H9 (cell line): ENCODE measurements around the gene ARMC9. TPM values are rescaled to one million over a fixed set of nuclear protein-coding genes. Genes with fewer than 3 reads are reported as not detected.

ENCODE experiments used
- DNase-seq: peaks from one replicate; pipeline ENCODE4 v3.0.0-alpha.2; 2017
- H2AFZ ChIP-seq: one replicate; pipeline ENCODE4 v1.6.1; 2013; ENCODE audit warnings: mild to moderate bottlenecking, low read length, control low read depth, moderate library complexity
- H2AK5ac ChIP-seq: 2 replicates; pipeline ENCODE4 v1.6.1; 2013; ENCODE audit warnings: low read length, control low read depth, mixed read lengths; ENCODE audit not compliant: insufficient read length
- H2BK120ac ChIP-seq: one replicate; pipeline ENCODE4 v1.6.1; 2013; ENCODE audit warnings: low read depth, mild to moderate bottlenecking, low read length, control low read depth, inconsistent platforms; ENCODE audit not compliant: poor library complexity, severe bottlenecking
- H2BK12ac ChIP-seq: 2 replicates; pipeline ENCODE4 v1.6.1; 2013; ENCODE audit warnings: low read length, control low read depth, mixed read lengths, low read depth; ENCODE audit not compliant: insufficient read length
- H2BK15ac ChIP-seq: 2 replicates; pipeline ENCODE4 v1.6.1; 2013; ENCODE audit warnings: low read depth, low read length, control low read depth
- H2BK20ac ChIP-seq: one replicate; pipeline ENCODE4 v1.6.1; 2013; ENCODE audit warnings: low read depth, mild to moderate bottlenecking, low read length, control low read depth, inconsistent platforms; ENCODE audit not compliant: poor library complexity, severe bottlenecking
- H2BK5ac ChIP-seq: 2 replicates; pipeline ENCODE4 v1.6.1; 2013; ENCODE audit warnings: low read length, control low read depth, mixed read lengths; ENCODE audit not compliant: insufficient read length
- H3K14ac ChIP-seq: 2 replicates; pipeline ENCODE4 v1.6.1; 2013; ENCODE audit warnings: low read length, control low read depth; ENCODE audit not compliant: insufficient read depth
- H3K18ac ChIP-seq: 2 replicates; pipeline ENCODE4 v1.6.1; 2013; ENCODE audit warnings: low read depth, mild to moderate bottlenecking, mixed read lengths, low read length, control low read depth; ENCODE audit not compliant: insufficient read length
- H3K23ac ChIP-seq: 2 replicates; pipeline ENCODE4 v1.6.1; 2013; ENCODE audit warnings: low read length, control low read depth, mixed read lengths, low read depth; ENCODE audit not compliant: insufficient read length
- H3K23me2 ChIP-seq: 2 replicates; pipeline ENCODE4 v1.6.1; 2013; ENCODE audit warnings: low read depth, mild to moderate bottlenecking, mixed read lengths, low read length, control low read depth; ENCODE audit not compliant: insufficient read length, poor library complexity, severe bottlenecking
- H3K27ac ChIP-seq: 2 replicates; pipeline ENCODE4 v1.5.1; 2013; ENCODE audit warnings: low read length, control low read depth, mixed read lengths, low read depth; ENCODE audit not compliant: insufficient read length
- H3K27me3 ChIP-seq: 2 replicates; pipeline ENCODE4 v1.6.1; 2013; ENCODE audit warnings: low read length, control low read depth, inconsistent platforms; ENCODE audit not compliant: insufficient read depth
- H3K4ac ChIP-seq: 2 replicates; pipeline ENCODE4 v1.6.1; 2013; ENCODE audit warnings: low read depth, mild to moderate bottlenecking, control low read depth, inconsistent platforms, low read length, moderate library complexity
- H3K4me1 ChIP-seq: 2 replicates; pipeline ENCODE4 v1.6.1; 2013; ENCODE audit warnings: low read length, control low read depth, inconsistent platforms; ENCODE audit not compliant: insufficient read depth
- H3K4me2 ChIP-seq: 2 replicates; pipeline ENCODE4 v1.6.1; 2013; ENCODE audit warnings: low read length, control low read depth, mixed read lengths; ENCODE audit not compliant: insufficient read length, insufficient read depth
- H3K56ac ChIP-seq: 2 replicates; pipeline ENCODE4 v1.6.1; 2013; ENCODE audit warnings: low read depth, mild to moderate bottlenecking, mixed read lengths, low read length, control low read depth; ENCODE audit not compliant: insufficient read length
- H3K79me1 ChIP-seq: 2 replicates; pipeline ENCODE4 v1.6.1; 2013; ENCODE audit warnings: low read depth, mild to moderate bottlenecking, moderate library complexity, low read length, control low read depth, inconsistent platforms; ENCODE audit not compliant: insufficient read depth, poor library complexity, severe bottlenecking
- H3K79me2 ChIP-seq: 2 replicates; pipeline ENCODE4 v1.6.1; 2013; ENCODE audit warnings: low read length, control low read depth, inconsistent platforms; ENCODE audit not compliant: insufficient read depth
- H3K9ac ChIP-seq: 2 replicates; pipeline ENCODE4 v1.6.1; 2013; ENCODE audit warnings: low read length, control low read depth, mixed read lengths; ENCODE audit not compliant: insufficient read length; ENCODE audit errors: extremely low read depth
- H3K9me3 ChIP-seq: one replicate; pipeline ENCODE4 v1.6.1; 2013; ENCODE audit warnings: low read depth, low read length, inconsistent platforms; ENCODE audit not compliant: control insufficient read depth
- H3T11ph ChIP-seq: one replicate; pipeline ENCODE4 v1.6.1; 2013; ENCODE audit warnings: mild to moderate bottlenecking, low read length, control low read depth, inconsistent platforms
- H4K20me1 ChIP-seq: one replicate; pipeline ENCODE4 v1.6.1; 2013; ENCODE audit not compliant: control insufficient read depth, insufficient read length, insufficient read depth
- H4K5ac ChIP-seq: 2 replicates; pipeline ENCODE4 v1.6.1; 2013; ENCODE audit warnings: low read depth, mild to moderate bottlenecking, mixed read lengths, low read length, control low read depth; ENCODE audit not compliant: insufficient read length
- H4K8ac ChIP-seq: replicated peaks from 2 replicates; pipeline ENCODE4 v1.6.1; 2013; ENCODE audit warnings: low read length, control low read depth, mixed read lengths, low read depth; ENCODE audit not compliant: insufficient read length
- H4K91ac ChIP-seq: 2 replicates; pipeline ENCODE4 v1.6.1; 2013; ENCODE audit warnings: low read depth, mild to moderate bottlenecking, moderate library complexity, mixed read lengths, low read length, control low read depth; ENCODE audit not compliant: insufficient read length
- H3K27ac Mint-ChIP-seq, 3 experiments: 2 replicates in 2 of 3; 3 replicates in 1 of 3; pipeline ENCODE4 v1.8.0; 2020 to 2021; ENCODE audit warnings: mixed read lengths in 3 of 3, mild to moderate bottlenecking in 1 of 3, moderate library complexity in 1 of 3
- H3K27me3 Mint-ChIP-seq: 2 replicates; pipeline ENCODE4 v1.8.0; 2021; ENCODE audit warnings: low read depth, mild to moderate bottlenecking, moderate library complexity, mixed read lengths
- H3K36me3 Mint-ChIP-seq, 3 experiments: 2 replicates in 2 of 3; 3 replicates in 1 of 3; pipeline ENCODE4 v1.8.0; 2020 to 2021; ENCODE audit warnings: low read depth in 3 of 3, mixed read lengths in 3 of 3; ENCODE audit not compliant: insufficient read depth in 1 of 3
- H3K4me1 Mint-ChIP-seq, 2 experiments: 2 replicates each; pipeline ENCODE4 v1.8.0; 2020; ENCODE audit warnings: mixed read lengths in 2 of 2
- H3K4me3 Mint-ChIP-seq, 2 experiments: 2 replicates in 1 of 2; 3 replicates in 1 of 2; pipeline ENCODE4 v1.8.0; 2020 to 2021; ENCODE audit warnings: mild to moderate bottlenecking in 2 of 2, mixed read lengths in 2 of 2, moderate library complexity in 1 of 2
- H3K9me3 Mint-ChIP-seq, 2 experiments: 2 replicates in 1 of 2; 3 replicates in 1 of 2; pipeline ENCODE4 v1.8.0; 2020; ENCODE audit warnings: mild to moderate bottlenecking in 2 of 2, mixed read lengths in 2 of 2, moderate library complexity in 1 of 2
- CTCF ChIP-seq: fragments of 200-600 bp; sonication (generic); conservative IDR thresholded peaks from 3 replicates; pipeline ENCODE4 v1.8.0; 2021; ENCODE audit warnings: antibody characterized with exemption, mild to moderate bottlenecking
- WGBS: extraction: QIAGEN DNeasy Blood & Tissue Kit; methylation state at CpG from one replicate; pipeline ENCODE4 v1.1.7; 2013; ENCODE audit warnings: missing lambda C conversion rate, low lambda C conversion rate, mixed read lengths; ENCODE audit not compliant: insufficient read length; ENCODE audit errors: extremely low coverage; 5-methylcytosine and 5-hydroxymethylcytosine counted together
- total RNA-seq: library from RNA; stranded (reverse); gene quantifications from 2 replicates; pipeline ENCODE4 v1.2.1, GENCODE V29; 2021

Gene ARMC9
- total RNA-seq, 1 experiment from 2014 or later, result 37.6 TPM

DNA sequence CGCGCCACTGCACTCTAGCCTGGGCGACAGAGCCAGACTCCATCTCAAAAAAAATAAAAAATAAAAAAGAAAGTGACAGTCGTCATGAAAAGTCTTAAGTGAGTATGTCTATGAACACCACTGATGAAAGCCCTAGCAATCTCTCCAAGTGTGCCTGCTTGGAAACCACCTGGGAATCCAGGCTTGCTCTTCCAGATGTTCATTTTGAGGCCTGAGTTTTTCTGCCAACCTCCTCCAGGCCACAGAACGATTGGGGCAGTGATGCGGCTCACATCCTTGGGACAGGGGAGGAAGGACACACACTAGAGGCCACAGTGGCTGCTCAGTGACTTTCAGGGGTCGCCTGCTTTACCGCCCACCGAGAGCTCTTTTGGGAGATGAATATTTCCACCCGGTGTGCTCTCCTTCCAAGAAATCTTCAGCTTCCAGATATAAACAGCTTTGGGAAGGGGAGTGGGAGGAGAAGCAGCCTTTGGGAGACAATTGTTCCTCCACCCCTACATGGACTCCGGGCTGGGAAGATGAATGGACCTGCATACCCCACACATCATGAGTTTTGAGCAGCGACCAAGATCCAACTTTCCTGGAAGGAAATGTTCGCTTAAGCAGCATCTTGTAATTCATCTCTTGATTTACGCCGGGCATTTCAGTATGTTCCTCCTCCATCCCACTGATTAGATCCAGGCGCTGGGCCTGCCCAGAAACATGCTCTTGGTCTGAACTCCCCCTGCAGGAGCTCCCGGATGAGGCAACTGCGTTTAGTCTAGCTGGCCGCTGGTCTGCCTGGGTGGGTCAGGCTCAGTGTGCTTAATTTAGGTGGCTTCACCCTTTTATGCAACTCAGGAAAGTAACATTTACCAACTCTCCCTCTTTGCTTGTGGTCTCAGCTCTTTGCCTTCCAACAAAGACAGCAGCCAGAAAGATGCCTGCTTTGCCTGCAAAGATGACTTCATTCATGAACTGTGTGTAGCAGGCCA, 6.2 kb upstream of the ARMC9 start:
- no peaks in the 10 kb centered on the region for H3K79me1 ChIP-seq
- no peak overlapping the region for H4K91ac ChIP-seq
- Mint-ChIP-seq H3K27me3 (no peaks in the 10 kb centered on the region; the same call in none of the 2 replicates), H3K4me3 (no peak overlapping the region; a peak in 2 of 5 replicates), H3K9me3 (no peaks in the 10 kb centered on the region), H3K27ac (no peak overlapping the region; a peak in 1 of 7 replicates), H3K4me1 (peaks cover 15 to 33% of the 10 kb centered on the region in 2 experiments), H3K36me3 (peaks cover 0 to 3% (median 0%) of the 10 kb centered on the region in 3 experiments; a peak in 4 of 7 replicates)
- H4K5ac ChIP-seq, result no peak overlapping the region
- peaks cover 4% of the 10 kb centered on the region; the same call in 1 of the 2 replicates for H3K4me1 ChIP-seq
- H4K8ac ChIP-seq, result no peak overlapping the region
- no peak overlapping the region for H3K14ac ChIP-seq
- no peak overlapping the region for H3K56ac ChIP-seq
- H3K79me2 ChIP-seq, result no peaks in the 10 kb centered on the region
- WGBS, result no CpG with 5 or more reads among the region's 19 CpGs
- H2AK5ac ChIP-seq, result no peak overlapping the region
- no peak overlapping the region for H2BK12ac ChIP-seq
- no peak overlapping the region for H3K4ac ChIP-seq
- H2BK120ac ChIP-seq, result no peak overlapping the region
- DNase-seq, result peak; percentile 88
- no peak overlapping the region for H3T11ph ChIP-seq
- H3K27ac ChIP-seq, result no peak overlapping the region
- H2BK15ac ChIP-seq, result no peak overlapping the region
- no peaks in the 10 kb centered on the region for H3K23me2 ChIP-seq
- peak overlapping the region; percentile 93 for H2AFZ ChIP-seq
- no peak overlapping the region for H3K23ac ChIP-seq
- no peak overlapping the region for H3K4me2 ChIP-seq
- no peaks in the 10 kb centered on the region for H4K20me1 ChIP-seq
- H3K18ac ChIP-seq, result no peak overlapping the region
- H3K27me3 ChIP-seq, result no peaks in the 10 kb centered on the region
- no peak overlapping the region for H2BK20ac ChIP-seq
- TF ChIP-seq CTCF, result peak; percentile 76
- no peaks in the 10 kb centered on the region for H3K9me3 ChIP-seq
- H2BK5ac ChIP-seq, result no peak overlapping the region
- H3K9ac ChIP-seq, result no peak overlapping the region
